SH-SY5Y (cell line): ENCODE measurements around the gene MCRS1.

Source experiments
- GATA2 ChIP-seq: IDR thresholded peaks from 2 replicates; pipeline ENCODE4 v1.6.1; 2011; ENCODE audit warnings: mild to moderate bottlenecking, low read depth, low read length
- GATA3 ChIP-seq: IDR thresholded peaks from 2 replicates; pipeline ENCODE4 v1.6.1; 2011; ENCODE audit warnings: low read depth, mild to moderate bottlenecking, low read length, moderate library complexity

DNA sequence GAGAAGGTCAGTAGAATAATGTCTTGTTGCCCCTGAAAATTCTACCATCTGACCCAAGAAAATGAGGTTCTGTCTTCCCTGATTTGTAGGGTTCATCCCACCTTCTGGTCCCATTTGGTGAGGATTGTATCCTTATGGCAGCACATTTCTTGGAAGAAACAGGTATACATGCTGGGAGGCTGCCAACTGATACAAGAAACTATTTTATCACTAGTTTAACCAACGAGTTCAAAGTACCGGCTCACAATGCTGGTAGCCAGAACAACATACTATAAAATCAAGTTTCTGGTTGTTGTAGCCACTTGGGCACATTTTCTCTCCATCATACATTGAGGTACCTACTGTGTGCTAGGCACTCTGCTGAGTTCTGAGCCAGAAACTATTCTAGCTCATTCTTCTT, 36.2 kb downstream of the MCRS1 start:
- TF ChIP-seq GATA3 (no peak), GATA2 (no peak)
